A549 (cell line): ENCODE data around the gene PHIP.

ENCODE experiments used
- BHLHE40 ChIP-seq: IDR thresholded peaks from 2 replicates; pipeline ENCODE4 v1.6.1; 2012; ENCODE audit warnings: low read depth, low read length, inconsistent platforms
- CHD2 ChIP-seq: fragments of 150-350 bp; IDR thresholded peaks from 2 replicates; pipeline ENCODE4 v1.6.1; 2014; ENCODE audit warnings: low read length; ENCODE audit not compliant: partially characterized antibody
- EP300 ChIP-seq, 2 experiments: fragments of >200 bp; sonication (Bioruptor Twin); formaldehyde crosslinking; IDR thresholded peaks; 2 replicates in 1 of 2; 3 replicates in 1 of 2; pipeline ENCODE4 v1.6.1; 2016 to 2017
- MAZ ChIP-seq: fragments of 150-350 bp; IDR thresholded peaks from 2 replicates; pipeline ENCODE4 v1.6.1; 2014; ENCODE audit warnings: antibody characterized with exemption, low read depth, low read length, borderline replicate concordance
- POLR2A ChIP-seq: IDR thresholded peaks from 2 replicates; pipeline ENCODE4 v1.6.1; 2012; ENCODE audit warnings: mild to moderate bottlenecking, low read length
- RAD21 ChIP-seq, 2 experiments: fragments of >200 bp in 1 of 2; sonication (Bioruptor Twin) in 1 of 2; formaldehyde crosslinking in 1 of 2; IDR thresholded peaks in 1 of 2; conservative IDR thresholded peaks in 1 of 2; 2 replicates in 1 of 2; 3 replicates in 1 of 2; pipeline ENCODE4 v1.6.1; 2012 to 2018; ENCODE audit warnings: inconsistent platforms in 1 of 2
- RCOR1 ChIP-seq: fragments of 150-350 bp; IDR thresholded peaks from 2 replicates; pipeline ENCODE4 v1.6.1; 2014; ENCODE audit warnings: antibody characterized with exemption, low read length, low read depth
- RFX5 ChIP-seq: fragments of 450-650 bp; IDR thresholded peaks from 2 replicates; pipeline ENCODE4 v1.7.1; 2014; ENCODE audit warnings: antibody characterized with exemption, mild to moderate bottlenecking, moderate library complexity
- ZFP36 ChIP-seq: fragments of 450-650 bp; IDR thresholded peaks from 2 replicates; pipeline ENCODE4 v1.6.1; 2014; ENCODE audit warnings: borderline replicate concordance; ENCODE audit not compliant: partially characterized antibody
- TF ChIP-seq, protein P1 (sequence below): fragments of >200 bp; sonication (Bioruptor Twin); formaldehyde crosslinking; IDR thresholded peaks from 3 replicates; pipeline ENCODE4 v1.5.1; 2016
- TF ChIP-seq, protein P2 (sequence below): fragments of 200-600 bp; sonication (generic); IDR thresholded peaks from 2 replicates; pipeline ENCODE4 v1.6.1; 2016; ENCODE audit warnings: antibody characterized with exemption, mild to moderate bottlenecking, moderate library complexity
- TF ChIP-seq, protein P3 (sequence below): IDR thresholded peaks from 2 replicates; pipeline ENCODE4 v1.6.1; 2012

DNA sequence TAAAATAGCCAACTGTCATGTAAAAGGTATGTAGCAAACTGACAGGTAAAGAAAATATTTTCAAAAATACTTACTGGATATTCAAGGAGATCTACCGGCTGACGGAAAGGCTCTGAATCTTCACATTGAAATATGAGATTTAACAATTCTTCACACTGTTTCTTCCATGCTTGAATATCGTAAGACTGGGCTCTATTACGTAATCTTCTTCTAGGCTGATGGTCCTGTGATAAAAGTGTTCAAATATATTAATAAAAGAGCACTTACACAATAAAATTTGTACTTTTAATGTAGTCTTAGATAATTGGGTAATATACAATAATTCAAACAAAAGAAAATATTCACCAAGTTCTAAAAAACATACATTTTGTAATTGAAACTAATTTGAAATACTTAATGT lies 123.3 kb downstream of the PHIP start:
- TF ChIP-seq ZFP36 (no peak), EP300 (IDR thresholded peaks at IDR 0.05) (no peak), RCOR1 (no peak), CHD2 (no peak), POLR2A (no peak), RFX5 (no peak), MAZ (no peak), BHLHE40 (no peak), RAD21 (conservative IDR thresholded peaks at IDR 0.05 in 1 of 2, IDR thresholded peaks at IDR 0.05 in 1 of 2) (no peak)
- TF ChIP-seq, protein P1, sequence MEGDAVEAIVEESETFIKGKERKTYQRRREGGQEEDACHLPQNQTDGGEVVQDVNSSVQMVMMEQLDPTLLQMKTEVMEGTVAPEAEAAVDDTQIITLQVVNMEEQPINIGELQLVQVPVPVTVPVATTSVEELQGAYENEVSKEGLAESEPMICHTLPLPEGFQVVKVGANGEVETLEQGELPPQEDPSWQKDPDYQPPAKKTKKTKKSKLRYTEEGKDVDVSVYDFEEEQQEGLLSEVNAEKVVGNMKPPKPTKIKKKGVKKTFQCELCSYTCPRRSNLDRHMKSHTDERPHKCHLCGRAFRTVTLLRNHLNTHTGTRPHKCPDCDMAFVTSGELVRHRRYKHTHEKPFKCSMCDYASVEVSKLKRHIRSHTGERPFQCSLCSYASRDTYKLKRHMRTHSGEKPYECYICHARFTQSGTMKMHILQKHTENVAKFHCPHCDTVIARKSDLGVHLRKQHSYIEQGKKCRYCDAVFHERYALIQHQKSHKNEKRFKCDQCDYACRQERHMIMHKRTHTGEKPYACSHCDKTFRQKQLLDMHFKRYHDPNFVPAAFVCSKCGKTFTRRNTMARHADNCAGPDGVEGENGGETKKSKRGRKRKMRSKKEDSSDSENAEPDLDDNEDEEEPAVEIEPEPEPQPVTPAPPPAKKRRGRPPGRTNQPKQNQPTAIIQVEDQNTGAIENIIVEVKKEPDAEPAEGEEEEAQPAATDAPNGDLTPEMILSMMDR, result no peak
- TF ChIP-seq, protein P2, sequence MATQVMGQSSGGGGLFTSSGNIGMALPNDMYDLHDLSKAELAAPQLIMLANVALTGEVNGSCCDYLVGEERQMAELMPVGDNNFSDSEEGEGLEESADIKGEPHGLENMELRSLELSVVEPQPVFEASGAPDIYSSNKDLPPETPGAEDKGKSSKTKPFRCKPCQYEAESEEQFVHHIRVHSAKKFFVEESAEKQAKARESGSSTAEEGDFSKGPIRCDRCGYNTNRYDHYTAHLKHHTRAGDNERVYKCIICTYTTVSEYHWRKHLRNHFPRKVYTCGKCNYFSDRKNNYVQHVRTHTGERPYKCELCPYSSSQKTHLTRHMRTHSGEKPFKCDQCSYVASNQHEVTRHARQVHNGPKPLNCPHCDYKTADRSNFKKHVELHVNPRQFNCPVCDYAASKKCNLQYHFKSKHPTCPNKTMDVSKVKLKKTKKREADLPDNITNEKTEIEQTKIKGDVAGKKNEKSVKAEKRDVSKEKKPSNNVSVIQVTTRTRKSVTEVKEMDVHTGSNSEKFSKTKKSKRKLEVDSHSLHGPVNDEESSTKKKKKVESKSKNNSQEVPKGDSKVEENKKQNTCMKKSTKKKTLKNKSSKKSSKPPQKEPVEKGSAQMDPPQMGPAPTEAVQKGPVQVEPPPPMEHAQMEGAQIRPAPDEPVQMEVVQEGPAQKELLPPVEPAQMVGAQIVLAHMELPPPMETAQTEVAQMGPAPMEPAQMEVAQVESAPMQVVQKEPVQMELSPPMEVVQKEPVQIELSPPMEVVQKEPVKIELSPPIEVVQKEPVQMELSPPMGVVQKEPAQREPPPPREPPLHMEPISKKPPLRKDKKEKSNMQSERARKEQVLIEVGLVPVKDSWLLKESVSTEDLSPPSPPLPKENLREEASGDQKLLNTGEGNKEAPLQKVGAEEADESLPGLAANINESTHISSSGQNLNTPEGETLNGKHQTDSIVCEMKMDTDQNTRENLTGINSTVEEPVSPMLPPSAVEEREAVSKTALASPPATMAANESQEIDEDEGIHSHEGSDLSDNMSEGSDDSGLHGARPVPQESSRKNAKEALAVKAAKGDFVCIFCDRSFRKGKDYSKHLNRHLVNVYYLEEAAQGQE, result no peak
- TF ChIP-seq, protein P3, sequence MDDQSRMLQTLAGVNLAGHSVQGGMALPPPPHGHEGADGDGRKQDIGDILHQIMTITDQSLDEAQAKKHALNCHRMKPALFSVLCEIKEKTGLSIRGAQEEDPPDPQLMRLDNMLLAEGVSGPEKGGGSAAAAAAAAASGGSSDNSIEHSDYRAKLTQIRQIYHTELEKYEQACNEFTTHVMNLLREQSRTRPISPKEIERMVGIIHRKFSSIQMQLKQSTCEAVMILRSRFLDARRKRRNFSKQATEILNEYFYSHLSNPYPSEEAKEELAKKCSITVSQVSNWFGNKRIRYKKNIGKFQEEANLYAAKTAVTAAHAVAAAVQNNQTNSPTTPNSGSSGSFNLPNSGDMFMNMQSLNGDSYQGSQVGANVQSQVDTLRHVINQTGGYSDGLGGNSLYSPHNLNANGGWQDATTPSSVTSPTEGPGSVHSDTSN, result no peak
